Measurements from ENCODE around the gene SLC12A8. TPM values are rescaled to one million over a fixed set of nuclear protein-coding genes. Genes with fewer than 3 reads are reported as not detected.

Gene SLC12A8
- total RNA-seq, 1 donor from 2014 or later, result 2.9 TPM

DNA sequence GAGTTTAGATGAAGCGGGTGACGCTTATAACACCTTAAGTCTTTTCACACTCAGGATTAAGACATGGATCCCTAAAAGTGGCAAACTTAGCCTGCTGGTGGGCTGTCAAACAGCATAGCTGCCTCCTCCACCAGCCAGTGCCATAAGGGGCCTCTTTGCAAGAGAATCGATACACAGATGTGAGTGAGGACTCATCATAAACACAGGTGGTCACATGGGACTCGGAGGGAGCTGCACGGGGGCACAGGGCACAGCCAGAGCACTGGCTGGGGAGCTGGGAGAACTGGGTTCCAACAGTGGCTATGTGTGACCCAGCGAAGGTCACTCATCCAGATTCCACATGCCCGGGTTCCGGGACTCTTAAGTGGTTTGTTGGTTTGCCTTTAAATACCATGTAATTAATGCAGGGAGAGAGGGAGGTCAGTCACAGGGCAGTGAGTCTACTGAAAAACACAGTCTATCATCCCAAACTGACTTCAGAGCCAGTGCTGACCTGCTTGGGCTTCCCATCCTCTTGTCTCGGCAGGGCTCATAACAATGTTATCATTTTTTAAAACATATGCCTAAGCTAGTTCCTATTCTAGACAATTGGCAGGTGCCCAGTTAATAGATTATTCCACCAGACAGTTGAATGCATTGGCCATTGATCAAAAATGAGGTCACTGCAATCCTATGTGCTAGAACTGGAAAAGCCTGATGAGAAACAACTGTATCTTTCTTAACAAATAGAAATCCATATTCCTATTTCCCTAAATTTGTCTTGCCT, 51.8 kb downstream of the SLC12A8 start:
- no peak for DNase-seq (ENCODE audit: low read depth, low spot score)
- peaks cover 7% of the 10 kb centered on the region for H3K27me3 Mint-ChIP-seq (ENCODE audit: low read depth)
- H3K27ac Mint-ChIP-seq (ENCODE audit: unreplicated experiment), result peak overlapping the region; percentile 68
- TF ChIP-seq, protein P1, sequence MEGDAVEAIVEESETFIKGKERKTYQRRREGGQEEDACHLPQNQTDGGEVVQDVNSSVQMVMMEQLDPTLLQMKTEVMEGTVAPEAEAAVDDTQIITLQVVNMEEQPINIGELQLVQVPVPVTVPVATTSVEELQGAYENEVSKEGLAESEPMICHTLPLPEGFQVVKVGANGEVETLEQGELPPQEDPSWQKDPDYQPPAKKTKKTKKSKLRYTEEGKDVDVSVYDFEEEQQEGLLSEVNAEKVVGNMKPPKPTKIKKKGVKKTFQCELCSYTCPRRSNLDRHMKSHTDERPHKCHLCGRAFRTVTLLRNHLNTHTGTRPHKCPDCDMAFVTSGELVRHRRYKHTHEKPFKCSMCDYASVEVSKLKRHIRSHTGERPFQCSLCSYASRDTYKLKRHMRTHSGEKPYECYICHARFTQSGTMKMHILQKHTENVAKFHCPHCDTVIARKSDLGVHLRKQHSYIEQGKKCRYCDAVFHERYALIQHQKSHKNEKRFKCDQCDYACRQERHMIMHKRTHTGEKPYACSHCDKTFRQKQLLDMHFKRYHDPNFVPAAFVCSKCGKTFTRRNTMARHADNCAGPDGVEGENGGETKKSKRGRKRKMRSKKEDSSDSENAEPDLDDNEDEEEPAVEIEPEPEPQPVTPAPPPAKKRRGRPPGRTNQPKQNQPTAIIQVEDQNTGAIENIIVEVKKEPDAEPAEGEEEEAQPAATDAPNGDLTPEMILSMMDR (conservative IDR thresholded peaks at IDR 0.05), result no peak
- no peak overlapping the region for H3K4me3 Mint-ChIP-seq
- peaks cover 3% of the 10 kb centered on the region for H3K9me3 Mint-ChIP-seq
- peaks cover 32% of the 10 kb centered on the region for H3K4me1 Mint-ChIP-seq
- H3K36me3 Mint-ChIP-seq (ENCODE audit: low read depth), result no peaks in the 10 kb centered on the region

DNA sequence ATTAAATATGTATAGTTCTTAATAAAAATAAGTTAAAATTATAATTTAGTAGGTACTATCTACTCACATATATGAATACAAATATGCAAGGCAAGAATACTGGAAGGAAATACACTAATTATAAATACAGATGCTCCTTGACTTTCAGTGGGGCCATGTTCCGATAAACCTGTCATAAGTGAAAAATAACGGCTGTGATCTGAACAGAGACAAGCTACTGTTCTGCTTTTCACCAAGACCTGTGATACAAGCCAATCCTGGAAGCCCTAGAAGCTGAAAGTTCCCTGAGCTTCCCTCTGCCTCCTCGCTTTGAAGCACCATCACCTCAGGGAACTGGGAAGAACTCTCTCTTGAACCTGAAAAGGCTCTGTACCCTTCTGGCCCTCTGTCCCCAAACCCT, 55.4 kb downstream of the SLC12A8 start:
- peaks cover 47% of the 10 kb centered on the region for H3K4me1 Mint-ChIP-seq
- H3K4me3 Mint-ChIP-seq, result no peak overlapping the region
- peaks cover 7% of the 10 kb centered on the region for H3K27me3 Mint-ChIP-seq (ENCODE audit: low read depth)
- peaks cover 3% of the 10 kb centered on the region for H3K9me3 Mint-ChIP-seq
- TF ChIP-seq, protein P1 (conservative IDR thresholded peaks at IDR 0.05), result no peak
- DNase-seq (ENCODE audit: low read depth, low spot score), result no peak
- no peak overlapping the region for H3K27ac Mint-ChIP-seq (ENCODE audit: unreplicated experiment)
- no peaks in the 10 kb centered on the region for H3K36me3 Mint-ChIP-seq (ENCODE audit: low read depth)

DNA sequence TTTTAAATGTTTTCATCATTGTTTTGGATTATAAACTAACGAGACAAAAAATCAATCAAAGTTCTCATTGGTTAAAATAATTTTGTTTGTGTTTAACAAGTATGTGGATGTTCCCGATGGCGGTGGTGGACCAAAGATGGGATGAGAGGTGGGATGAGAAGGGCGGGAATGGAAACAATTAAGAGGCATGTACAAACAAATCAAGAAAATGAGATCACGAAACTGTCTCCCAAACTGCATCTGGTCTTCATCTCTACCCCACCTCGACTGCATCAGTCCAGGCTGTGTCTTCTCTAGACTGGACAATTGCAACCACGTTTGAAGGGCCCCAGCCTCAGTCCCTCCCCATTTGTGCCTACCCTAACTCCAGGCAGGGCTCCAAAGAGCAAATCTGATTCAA, 56.1 kb downstream of the SLC12A8 start:
- peaks cover 39% of the 10 kb centered on the region for H3K4me1 Mint-ChIP-seq
- no peaks in the 10 kb centered on the region for H3K36me3 Mint-ChIP-seq (ENCODE audit: low read depth)
- TF ChIP-seq, protein P1 (conservative IDR thresholded peaks at IDR 0.05), result no peak
- H3K27ac Mint-ChIP-seq (ENCODE audit: unreplicated experiment), result no peak overlapping the region
- no peak for DNase-seq (ENCODE audit: low read depth, low spot score)
- peaks cover 3% of the 10 kb centered on the region for H3K9me3 Mint-ChIP-seq
- H3K4me3 Mint-ChIP-seq, result no peak overlapping the region
- H3K27me3 Mint-ChIP-seq (ENCODE audit: low read depth), result peaks cover 7% of the 10 kb centered on the region

DNA sequence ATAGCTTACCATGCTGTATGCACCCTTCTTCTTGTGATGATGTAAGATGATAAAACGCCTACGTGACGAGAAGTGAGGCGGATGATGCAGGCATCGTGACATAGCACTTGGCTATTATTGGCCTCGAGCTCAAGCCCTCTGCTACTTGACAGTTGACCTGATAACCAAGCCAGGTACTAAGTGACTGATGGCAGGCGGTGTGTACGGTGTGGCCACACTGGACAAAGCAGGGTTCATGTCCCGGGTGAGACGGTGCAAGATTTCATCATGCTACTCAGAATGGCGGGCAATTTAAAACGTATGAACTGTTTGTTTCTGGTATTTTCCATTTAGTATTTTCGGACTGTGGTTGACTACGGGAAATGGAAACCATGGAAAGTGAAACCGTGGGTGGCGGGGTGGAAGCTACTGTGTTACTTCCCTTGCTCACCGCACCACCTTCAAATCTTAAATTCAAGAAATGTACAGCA, 57.7 kb downstream of the SLC12A8 start:
- Mint-ChIP-seq H3K9me3 (peaks cover 3% of the 10 kb centered on the region), H3K4me1 (peaks cover 31% of the 10 kb centered on the region), H3K27ac (ENCODE audit: unreplicated experiment) (no peak overlapping the region), H3K36me3 (ENCODE audit: low read depth) (no peaks in the 10 kb centered on the region), H3K4me3 (no peak overlapping the region), H3K27me3 (ENCODE audit: low read depth) (peaks cover 7% of the 10 kb centered on the region)
- TF ChIP-seq, protein P1 (conservative IDR thresholded peaks at IDR 0.05), result no peak
- DNase-seq (ENCODE audit: low read depth, low spot score), result no peak

DNA sequence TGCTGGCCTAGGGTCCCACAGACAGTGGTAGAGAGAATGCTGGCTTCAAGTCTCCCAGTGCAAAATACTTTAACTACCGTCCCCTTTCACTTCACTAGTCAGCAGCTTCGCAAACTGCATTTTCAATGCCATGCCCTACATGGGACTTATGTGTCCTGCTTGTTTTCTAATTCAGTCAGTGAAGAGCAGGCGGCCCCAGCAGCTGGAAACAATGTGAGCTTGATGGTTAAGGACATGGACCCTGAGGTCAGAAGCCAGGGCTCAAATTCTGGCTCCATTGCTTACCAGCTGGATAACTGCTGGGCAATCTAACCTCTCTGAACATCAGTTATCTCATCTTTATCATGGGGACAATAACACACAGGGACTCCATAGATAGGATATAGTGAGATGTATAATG, 58.4 kb downstream of the SLC12A8 start:
- H3K36me3 Mint-ChIP-seq (ENCODE audit: low read depth), result no peaks in the 10 kb centered on the region
- no peak overlapping the region for H3K27ac Mint-ChIP-seq (ENCODE audit: unreplicated experiment)
- TF ChIP-seq, protein P1 (conservative IDR thresholded peaks at IDR 0.05), result no peak
- H3K4me1 Mint-ChIP-seq, result peaks cover 31% of the 10 kb centered on the region
- H3K9me3 Mint-ChIP-seq, result peaks cover 3% of the 10 kb centered on the region
- no peak overlapping the region for H3K4me3 Mint-ChIP-seq
- peaks cover 7% of the 10 kb centered on the region for H3K27me3 Mint-ChIP-seq (ENCODE audit: low read depth)
- DNase-seq (ENCODE audit: low read depth, low spot score), result no peak
